PC-3 (cell line): ENCODE measurements around the gene STPG2. TPM values are rescaled to one million over a fixed set of nuclear protein-coding genes. Genes with fewer than 3 reads are reported as not detected.

ENCODE experiments used
- ATAC-seq: fragments of 200-7000 bp; cut with Tn5 transposase; 2 replicates; pipeline ENCODE4 v1.9.1; 2020; ENCODE audit warnings: mild to moderate bottlenecking, moderate library complexity
- Bru-seq: library from RNA; stranded (reverse); fragments of 400-500 nt; gene quantifications from one replicate; lab custom pipeline; 2021; lab: Mats Ljungman, UMichigan
- BruChase-seq, 2 experiments: library from RNA; stranded (reverse); fragments of 400-500 nt; gene quantifications; one replicate each; lab custom pipeline; 2021; lab: Mats Ljungman, UMichigan
- BruUV-seq: library from RNA; stranded (reverse); fragments of 400-500 nt; replicated peaks from 2 replicates; lab custom pipeline; 2021; lab: Mats Ljungman, UMichigan
- CTCF ChIA-PET: fragments of 300-600 bp; sonication (Branson Sonifier 250); formaldehyde crosslinking; loops from one replicate; lab custom pipeline; 2022; ENCODE audit warnings: antibody characterized with exemption; lab: Charles Lee
- POLR2A ChIA-PET: fragments of 300-600 bp; sonication (Branson Sonifier 250); formaldehyde crosslinking; loops from one replicate; lab custom pipeline; 2022; ENCODE audit warnings: antibody characterized with exemption; ENCODE audit not compliant: unreplicated experiment; lab: Charles Lee
- DNase-seq: peaks from one replicate; pipeline ENCODE4 v3.0.0-alpha.2; 2015
- H2AFZ ChIP-seq: fragments of 300-600 bp; sonication (generic); 2 replicates; pipeline ENCODE4 v1.6.0; 2016; ENCODE audit warnings: antibody characterized with exemption, low read length
- H3F3A ChIP-seq: fragments of 300-600 bp; sonication (generic); one replicate; pipeline ENCODE4 v1.6.0; 2017; ENCODE audit warnings: antibody characterized with exemption, low read length, control low read depth, mild to moderate bottlenecking; ENCODE audit not compliant: unreplicated experiment
- H3K27ac ChIP-seq: fragments of 300-600 bp; sonication (generic); 2 replicates; pipeline ENCODE4 v1.5.1; 2016; ENCODE audit warnings: mild to moderate bottlenecking, low read length
- H3K27me3 ChIP-seq: fragments of 300-600 bp; sonication (generic); 2 replicates; pipeline ENCODE4 v1.6.1; 2016; ENCODE audit warnings: low read length, mixed read lengths
- H3K36me3 ChIP-seq: fragments of 300-600 bp; sonication (generic); 2 replicates; pipeline ENCODE4 v1.6.1; 2016; ENCODE audit warnings: low read depth, mixed run types, low read length, mixed read lengths
- H3K4me1 ChIP-seq: fragments of 300-600 bp; sonication (generic); 2 replicates; pipeline ENCODE4 v1.5.1; 2016; ENCODE audit warnings: low read length; ENCODE audit not compliant: insufficient read depth
- H3K4me2 ChIP-seq: fragments of 300-600 bp; sonication (generic); 2 replicates; pipeline ENCODE4 v1.6.0; 2016; ENCODE audit warnings: low read length
- H3K4me3 ChIP-seq: fragments of 300-600 bp; sonication (generic); 2 replicates; pipeline ENCODE4 v1.5.1; 2016; ENCODE audit warnings: mild to moderate bottlenecking, low read length, mixed read lengths
- H3K79me2 ChIP-seq: fragments of 300-600 bp; sonication (generic); 2 replicates; pipeline ENCODE4 v1.6.1; 2017; ENCODE audit warnings: low read length, mixed read lengths
- H3K9ac ChIP-seq: fragments of 300-600 bp; sonication (generic); 2 replicates; pipeline ENCODE4 v1.6.0; 2016; ENCODE audit warnings: mild to moderate bottlenecking, low read length
- H3K9me2 ChIP-seq: fragments of 300-600 bp; sonication (generic); replicated peaks from 2 replicates; pipeline ENCODE4 v1.6.1; 2016; ENCODE audit warnings: mixed run types, low read length, mixed read lengths
- H3K9me3 ChIP-seq: fragments of 300-600 bp; sonication (generic); 2 replicates; pipeline ENCODE4 v1.6.1; 2016; ENCODE audit warnings: low read length, mixed read lengths
- H4K20me1 ChIP-seq: fragments of 300-600 bp; sonication (generic); 2 replicates; pipeline ENCODE4 v1.6.1; 2016; ENCODE audit warnings: low read length, mixed read lengths
- CTCF ChIP-seq: fragments of 300-600 bp; sonication (generic); conservative IDR thresholded peaks from 2 replicates; pipeline ENCODE4 v1.5.1; 2017; ENCODE audit warnings: antibody characterized with exemption, low read depth, mild to moderate bottlenecking, low read length
- EZH2 ChIP-seq: fragments of 300-600 bp; sonication (generic); IDR thresholded peaks from one replicate; pipeline ENCODE4 v1.6.1; 2017; ENCODE audit warnings: antibody characterized with exemption, mild to moderate bottlenecking, low read length; ENCODE audit not compliant: unreplicated experiment
- EZH2phosphoT487 ChIP-seq: fragments of 300-600 bp; sonication (generic); IDR thresholded peaks from 2 replicates; pipeline ENCODE4 v1.6.1; 2018; ENCODE audit warnings: mild to moderate bottlenecking, antibody characterized with exemption, low read length, borderline replicate concordance
- intact Hi-C: fragments of 100-400 bp; cut with micrococcal nuclease; formaldehyde crosslinking; loops from 2 replicates; pipeline ENCODE4 v1.9.0; 2023
- long read RNA-seq: library from polyadenylated mRNA; unstranded; transcript quantifications from one replicate; pipeline ENCODE4 v2.0.0, GENCODE V29; 2021; ENCODE audit not compliant: unreplicated experiment
- total RNA-seq: library from RNA; depleted of rRNA; stranded (reverse); fragments of >200 nt; gene quantifications from 2 replicates; pipeline ENCODE4 v1.2.3, GENCODE V29; 2014; rRNA removed

The STPG2 gene
- total RNA-seq (0.40 TPM in 1 of 2 replicates, not detected in the other), Bru-seq, nascent RNA (percentile 24 among the genes with signal in this experiment), BruChase-seq, experiment 1, labeled RNA remaining after a 6-hour chase (percentile 19 among the genes with signal in this experiment), BruChase-seq, experiment 2, labeled RNA remaining after a 2-hour chase (percentile 29 among the genes with signal in this experiment)
- long read RNA-seq, result 0 reads

- Histone ChIP-seq H3K4me1 (peaks cover 17% of the 10 kb centered on the region), H2AFZ (peak within 1 kb of the TSS; percentile 98), H3K4me2 (peak within 1 kb of the TSS; percentile 88), H3F3A (peaks cover 1% of the 10 kb centered on the region), H3K4me3 (peak within 1 kb of the TSS; percentile 71), H3K9me2 (no peaks in the 10 kb centered on the region), H3K27me3 (no peaks in the 10 kb centered on the region), H4K20me1 (no peaks in the 10 kb centered on the region), H3K36me3 (no peaks in the 10 kb centered on the region), H3K27ac (peak within 1 kb of the TSS; percentile 81), H3K9me3 (no peaks in the 10 kb centered on the region), H3K9ac (peak within 1 kb of the TSS; percentile 83), H3K79me2 (no peaks in the 10 kb centered on the region)
- BruUV-seq, result TSS peak; percentile 96
- peak; percentile 97 for ATAC-seq
- DNase-seq, result peak; percentile 86
- intact Hi-C loops, result loop anchor here (1.0 to 10.0 kb wide), 3 partner anchors 30 to 512 kb away; partner anchors contain the start of gene TSPAN5
- CTCF ChIA-PET, result interaction anchor here (0.7 to 2.1 kb wide), 3 partner anchors 30 to 852 kb away, joined by 3 to 8 read pairs (median 3); partner anchors contain the start of gene METAP1
- peak; percentile 69 for TF ChIP-seq CTCF
- TF ChIP-seq EZH2, result no peak
- POLR2A ChIA-PET, result interaction anchor here (0.5 to 0.7 kb wide), 3 partner anchors 23 to 526 kb away, joined by 3 to 8 read pairs (median 4); no protein-coding TSS in a partner anchor
Measured at GRCh38 chr4:98143001-98143899, at the start of gene STPG2. Gene STPG2 (minus strand): TSS chr4:98143476.

GRCh38 chr4:98185279-98185678 is 42.0 kb upstream of the STPG2 start:
- intact Hi-C loops, result no loop called here
- H3K27me3 ChIP-seq, result no peaks in the 10 kb centered on the region
- H3F3A ChIP-seq, result no peaks in the 10 kb centered on the region
- no peaks in the 10 kb centered on the region for H4K20me1 ChIP-seq
- H3K4me2 ChIP-seq, result no peak overlapping the region
- H3K79me2 ChIP-seq, result no peaks in the 10 kb centered on the region
- no TSS peak for BruUV-seq
- H3K4me3 ChIP-seq, result no peak overlapping the region
- no peak overlapping the region for H3K27ac ChIP-seq
- no peaks in the 10 kb centered on the region for H3K36me3 ChIP-seq
- ChIA-PET POLR2A (no interaction called here), CTCF (no interaction called here)
- H2AFZ ChIP-seq, result no peak overlapping the region
- TF ChIP-seq EZH2 (no peak), CTCF (no peak), EZH2phosphoT487 (no peak)
- H3K4me1 ChIP-seq, result no peaks in the 10 kb centered on the region
- no peaks in the 10 kb centered on the region for H3K9me3 ChIP-seq
- DNase-seq, result no peak
- H3K9me2 ChIP-seq, result no peaks in the 10 kb centered on the region
- no peak for ATAC-seq
- no peak overlapping the region for H3K9ac ChIP-seq
